Measurements from ENCODE around the gene TMEM89.

The TMEM89 gene

GRCh38 chr3:48621461-48621869 is at the start of gene TMEM89:
Gene TMEM89, minus strand, starts transcription at chr3:48621769. Its CDS starts 13 bp downstream, at chr3:48621756.
- no peak for DNase-seq

GRCh38 chr3:48664929-48665328 is 43.4 kb upstream of the TMEM89 start:
- no peak for DNase-seq

GRCh38 chr3:48664313-48664644 is 42.7 kb upstream of the TMEM89 start:
- DNase-seq = no peak

GRCh38 chr3:48663489-48664312 is 42.1 kb upstream of the TMEM89 start:
- DNase-seq = peak; percentile 78 to 83

- peak; percentile 27 to 47 for DNase-seq
Observed at GRCh38 chr3:48662753-48663488, 41.4 kb upstream of the TMEM89 start, which contains the start of gene CELSR3. Gene CELSR3, minus strand, starts transcription at chr3:48662886. Its CDS starts 252 bp downstream, at chr3:48662634.

- DNase-seq = no peak
Observed at GRCh38 chr3:48662145-48662752, 40.7 kb upstream of the TMEM89 start.

- DNase-seq = peak; percentile 66 to 72
Observed at GRCh38 chr3:48661501-48662144, 40.1 kb upstream of the TMEM89 start.

GRCh38 chr3:48660800-48661400 is 39.3 kb upstream of the TMEM89 start:
- DNase-seq = no peak

- DNase-seq = peak; percentile 17 to 32
Observed at GRCh38 chr3:48656841-48657281, 35.3 kb upstream of the TMEM89 start.

- peak; percentile 84 to 88 for DNase-seq
Observed at GRCh38 chr3:48656061-48656840, 34.7 kb upstream of the TMEM89 start.

- DNase-seq = peak; percentile 62 to 76
Observed at GRCh38 chr3:48655606-48656005, 34.0 kb upstream of the TMEM89 start.

- DNase-seq = no peak
Observed at GRCh38 chr3:48655063-48655462, 33.5 kb upstream of the TMEM89 start.

GRCh38 chr3:48652923-48653715 is 31.6 kb upstream of the TMEM89 start:
- DNase-seq = no peak

GRCh38 chr3:48651771-48652170 is 30.2 kb upstream of the TMEM89 start:
- no peak for DNase-seq

- no peak for DNase-seq
Observed at GRCh38 chr3:48650723-48651122, 29.2 kb upstream of the TMEM89 start.

GRCh38 chr3:48648188-48648850 is 26.8 kb upstream of the TMEM89 start:
- DNase-seq = no peak

GRCh38 chr3:48647714-48648113 is 26.1 kb upstream of the TMEM89 start:
- DNase-seq = no peak

GRCh38 chr3:48644898-48645760 is 23.6 kb upstream of the TMEM89 start:
- no peak for DNase-seq

GRCh38 chr3:48642605-48643004 is 21.0 kb upstream of the TMEM89 start:
- no peak for DNase-seq
